Right lobe of liver (tissue), 4 donors: ENCODE results near the gene CDT1.

Experiments
- CTCF ChIP-seq, 4 donors: fragments of 200-600 bp in 3 of 4; fragments of 450-650 bp in 1 of 4; IDR thresholded peaks; one replicate each; pipeline versions ENCODE4 v1.5.1 to v1.8.0; 2016 to 2022; ENCODE audit warnings: antibody characterized with exemption in 4 of 4, mild to moderate bottlenecking in 2 of 4
- POLR2A ChIP-seq: fragments of 450-650 bp; IDR thresholded peaks from one replicate; pipeline ENCODE4 v1.6.1; 2017; ENCODE audit warnings: antibody characterized with exemption, mild to moderate bottlenecking
- donor health status: DM: no; HTN: no; CAD: no.
- donor health status: DM: no; HTN: no; CAD: no.
- donor health status: DM: no; HTN: yes; CAD: no.

DNA sequence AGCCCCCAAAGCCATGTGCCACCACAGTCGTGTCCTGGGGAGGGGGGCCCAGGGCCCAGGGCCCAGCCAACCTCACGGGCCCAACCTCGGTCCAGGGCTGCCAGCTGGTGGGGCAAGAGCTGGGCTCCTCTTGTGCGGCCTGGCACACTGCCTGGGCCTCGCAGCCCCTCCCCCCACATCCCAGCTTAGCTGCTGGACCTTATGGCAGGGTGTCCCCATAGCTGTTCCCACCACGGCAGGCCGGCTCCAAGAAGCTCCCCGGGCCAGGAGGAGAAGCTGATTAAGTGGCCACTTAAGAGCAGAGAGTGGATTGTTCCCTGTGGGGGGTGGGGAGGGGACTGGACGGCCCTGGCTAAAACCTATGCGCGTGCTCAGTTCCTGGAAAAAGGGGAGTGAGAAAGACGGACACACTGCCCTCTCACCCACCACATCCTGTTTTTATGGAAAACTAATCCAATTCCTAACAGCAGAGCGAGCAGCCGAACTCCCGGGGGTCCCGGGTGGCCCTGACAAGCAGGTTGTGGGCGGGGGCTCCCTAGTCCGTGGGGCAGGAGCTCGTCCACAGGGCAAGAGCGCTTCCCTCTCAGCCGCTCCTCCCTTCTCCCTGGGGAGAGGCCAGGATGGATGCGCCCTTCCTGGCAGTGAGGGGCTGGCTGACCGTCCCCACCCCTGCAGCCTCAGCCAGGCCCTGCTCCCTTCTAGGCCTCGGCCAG, 35.4 kb upstream of the CDT1 start:
- no peak for TF ChIP-seq CTCF (IDR thresholded peaks at IDR 0.05)
- TF ChIP-seq POLR2A, result no peak
